ENCODE results near the gene SORCS3. TPM values are rescaled to one million over a fixed set of nuclear protein-coding genes. Genes with fewer than 3 reads are reported as not detected.

Gene SORCS3
- total RNA-seq, 1 experiment from 2014 or later: 0.04 TPM

DNA sequence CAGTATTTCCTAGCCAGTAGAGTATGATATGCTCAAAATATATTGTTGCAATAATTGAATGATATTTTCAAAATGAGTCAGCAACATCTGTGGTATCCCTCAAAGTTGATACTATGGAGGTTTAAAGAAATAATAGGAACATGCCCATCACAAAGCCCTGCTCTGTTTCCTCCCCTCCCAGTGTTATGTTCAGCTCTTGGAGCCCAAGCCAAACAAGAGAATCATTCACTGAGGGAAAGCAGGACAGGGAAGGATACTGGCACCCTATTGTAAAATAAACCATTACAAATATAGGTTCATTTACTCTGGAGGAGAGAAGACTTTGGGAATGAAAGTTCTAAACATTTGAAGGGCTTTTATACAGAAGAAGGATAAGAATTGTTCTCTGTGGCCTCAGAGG lies 37.6 kb downstream of the SORCS3 start:
- no peak overlapping the region for H3K9ac ChIP-seq (ENCODE audit: extremely low read depth, insufficient read length, low read length)
- no peak for TF ChIP-seq CTCF (conservative IDR thresholded peaks at IDR 0.05)
- DNase-seq: no peak
- H2BK5ac ChIP-seq (ENCODE audit: insufficient read length, low read length): no peak overlapping the region
- H3K27me3 Mint-ChIP-seq (ENCODE audit: low read depth): peaks cover 45% of the 10 kb centered on the region
- H2BK120ac ChIP-seq (ENCODE audit: low read depth, low read length, poor library complexity, severe bottlenecking): no peak overlapping the region
- no peak overlapping the region for H3K27ac Mint-ChIP-seq
- H3K27ac ChIP-seq (ENCODE audit: insufficient read length, low read depth, low read length): no peak overlapping the region
- no peak overlapping the region for H2BK12ac ChIP-seq (ENCODE audit: insufficient read length, low read depth, low read length)
- no peak overlapping the region for H2AK5ac ChIP-seq (ENCODE audit: insufficient read length, low read length)
- H3K56ac ChIP-seq (ENCODE audit: insufficient read length, low read depth, low read length): no peak overlapping the region
- H3K14ac ChIP-seq (ENCODE audit: insufficient read depth, low read length): no peak overlapping the region
- no peaks in the 10 kb centered on the region for H4K20me1 ChIP-seq (ENCODE audit: control insufficient read depth, insufficient read depth, insufficient read length)
- H3T11ph ChIP-seq (ENCODE audit: low read length): no peak overlapping the region
- no peak overlapping the region for H2BK15ac ChIP-seq (ENCODE audit: low read depth, low read length)
- H3K23ac ChIP-seq (ENCODE audit: insufficient read length, low read depth, low read length): no peak overlapping the region
- H3K23me2 ChIP-seq (ENCODE audit: insufficient read length, low read depth, low read length, poor library complexity, severe bottlenecking): peaks cover 6% of the 10 kb centered on the region
- H4K5ac ChIP-seq (ENCODE audit: insufficient read length, low read depth, low read length): no peak overlapping the region
- H2BK20ac ChIP-seq (ENCODE audit: low read depth, low read length, poor library complexity, severe bottlenecking): no peak overlapping the region
- peaks cover 7 to 11% of the 10 kb centered on the region in 2 experiments; a peak in 3 of 4 replicates for H3K4me1 Mint-ChIP-seq
- H3K9me3 Mint-ChIP-seq: no peaks in the 10 kb centered on the region
- no peaks in the 10 kb centered on the region for H3K79me2 ChIP-seq (ENCODE audit: insufficient read depth, low read length)
- no peak overlapping the region for H3K4me2 ChIP-seq (ENCODE audit: insufficient read depth, insufficient read length, low read length)
- no peak overlapping the region for H3K4me3 Mint-ChIP-seq
- H3K9me3 ChIP-seq (ENCODE audit: control insufficient read depth, low read depth, low read length): no peaks in the 10 kb centered on the region
- H3K27me3 ChIP-seq (ENCODE audit: insufficient read depth, low read length): no peaks in the 10 kb centered on the region
- no peaks in the 10 kb centered on the region for H3K4me1 ChIP-seq (ENCODE audit: insufficient read depth, low read length)
- no peak overlapping the region for H3K4ac ChIP-seq (ENCODE audit: low read depth, low read length)
- H4K91ac ChIP-seq (ENCODE audit: insufficient read length, low read depth, low read length): no peak overlapping the region
- H3K18ac ChIP-seq (ENCODE audit: insufficient read length, low read depth, low read length): no peak overlapping the region
- no peak overlapping the region for H2AFZ ChIP-seq (ENCODE audit: low read length)
- H4K8ac ChIP-seq (replicated peaks; ENCODE audit: insufficient read length, low read depth, low read length): no peak overlapping the region
- H3K36me3 Mint-ChIP-seq (ENCODE audit: insufficient read depth in 1 of 3, low read depth in 3 of 3): no peaks in the 10 kb centered on the region
- no peaks in the 10 kb centered on the region for H3K79me1 ChIP-seq (ENCODE audit: insufficient read depth, low read depth, low read length, poor library complexity, severe bottlenecking)

Measured in H9 (cell line).